HUDEP-2 (cell line): Measurements from ENCODE around the gene ST7.

Experiments used
- DNase-seq, 76 experiments: peaks; one replicate each; lab custom pipeline; 2025; ENCODE audit not compliant: unreplicated experiment in 76 of 76; lab: John Stamatoyannopoulos, UW

Gene ST7

GRCh38 chr7:117143066-117143465 is 189.8 kb downstream of the ST7 start:
- DNase-seq = no peak

GRCh38 chr7:117143580-117143979 is 190.3 kb downstream of the ST7 start:
- no peak for DNase-seq

DNA sequence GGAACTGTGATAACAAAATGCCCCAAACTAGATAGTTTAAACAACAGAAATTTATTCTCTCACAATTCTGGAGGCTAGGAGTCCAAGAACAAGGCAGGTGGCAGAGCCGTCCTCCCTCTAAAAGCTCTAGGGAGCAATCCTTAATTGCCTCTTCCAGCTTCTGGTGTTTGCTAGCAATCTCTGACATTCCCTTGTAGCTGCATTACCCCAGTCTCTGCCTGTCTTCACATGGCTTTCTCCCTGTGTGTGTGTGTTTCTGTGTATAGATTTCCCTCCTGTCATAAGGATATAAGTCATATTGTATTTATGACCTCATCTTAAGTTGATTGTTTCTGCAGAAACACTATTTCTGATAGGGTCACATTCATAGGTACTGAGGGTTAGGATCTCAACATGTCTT is 192.0 kb downstream of the ST7 start:
- DNase-seq = no peak

- DNase-seq = peak in 13 of 76 experiments; percentile 3 to 57 (median 23)
Measured at GRCh38 chr7:117146059-117146458, 192.8 kb downstream of the ST7 start.

DNA sequence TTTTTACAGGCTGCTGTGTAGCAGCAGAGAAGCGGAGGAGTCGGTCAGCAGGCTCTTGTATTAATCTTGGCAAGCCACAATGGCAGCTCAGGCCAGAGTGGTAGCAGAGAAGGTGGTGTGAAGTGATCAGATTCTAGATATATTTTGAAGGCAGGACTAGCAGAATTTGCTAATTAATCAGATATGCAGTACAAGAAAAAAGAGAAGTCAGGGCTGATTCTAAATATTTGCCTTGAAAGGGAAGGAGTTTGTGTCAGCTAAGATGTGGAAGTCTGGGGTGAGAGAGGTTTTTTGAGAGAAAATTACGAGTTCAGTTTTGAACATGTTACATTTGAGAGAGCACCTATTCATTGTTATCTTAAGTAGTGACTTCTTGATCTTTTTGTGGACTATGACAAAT is 193.2 kb downstream of the ST7 start:
- DNase-seq = peak in 32 of 76 experiments; percentile 4 to 66 (median 24)

- no peak for DNase-seq
Measured at GRCh38 chr7:117148971-117149370, 195.7 kb downstream of the ST7 start.

GRCh38 chr7:117149692-117150091 is 196.4 kb downstream of the ST7 start:
- DNase-seq = no peak

DNA sequence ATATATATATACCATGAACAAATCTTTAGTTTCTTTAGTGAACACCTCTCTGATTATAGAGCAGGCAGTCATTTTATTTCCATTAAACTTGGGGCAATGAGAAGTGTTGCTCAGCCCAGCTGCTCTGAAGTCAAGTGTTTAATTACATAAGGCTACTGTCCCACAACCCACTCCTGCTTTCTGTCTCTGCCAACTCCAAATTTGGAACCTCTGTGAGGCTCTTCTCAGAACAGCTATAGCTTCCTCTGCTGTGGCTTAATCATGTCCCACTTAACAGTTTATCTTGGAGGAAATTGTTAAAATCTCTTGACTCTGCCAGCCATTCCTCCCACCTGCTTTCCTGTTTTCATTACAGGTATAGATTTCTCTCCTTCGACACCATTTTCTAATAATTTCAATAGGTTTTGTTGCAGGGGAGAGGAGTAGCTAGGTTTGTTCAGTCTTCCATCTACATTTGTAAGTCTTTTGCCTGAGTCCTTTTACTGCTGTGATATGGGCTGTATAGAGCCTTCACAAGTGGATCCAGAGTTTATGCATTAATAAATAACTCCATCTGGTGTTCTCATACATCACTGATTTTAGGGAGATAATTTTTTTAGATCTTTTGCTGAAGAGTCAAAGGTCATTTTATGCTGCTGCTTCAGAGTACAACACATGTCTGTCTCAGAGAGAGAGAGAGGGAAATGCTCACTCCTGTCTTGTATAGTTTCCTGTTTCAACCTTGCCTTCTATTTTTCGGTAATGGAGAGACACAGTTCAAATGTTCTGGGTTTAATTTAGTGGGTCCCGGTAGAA is 199.1 kb downstream of the ST7 start:
- no peak for DNase-seq

GRCh38 chr7:117153016-117153545 is 199.8 kb downstream of the ST7 start:
- no peak for DNase-seq

- no peak for DNase-seq
Measured at GRCh38 chr7:117154721-117155120, 201.4 kb downstream of the ST7 start.

DNA sequence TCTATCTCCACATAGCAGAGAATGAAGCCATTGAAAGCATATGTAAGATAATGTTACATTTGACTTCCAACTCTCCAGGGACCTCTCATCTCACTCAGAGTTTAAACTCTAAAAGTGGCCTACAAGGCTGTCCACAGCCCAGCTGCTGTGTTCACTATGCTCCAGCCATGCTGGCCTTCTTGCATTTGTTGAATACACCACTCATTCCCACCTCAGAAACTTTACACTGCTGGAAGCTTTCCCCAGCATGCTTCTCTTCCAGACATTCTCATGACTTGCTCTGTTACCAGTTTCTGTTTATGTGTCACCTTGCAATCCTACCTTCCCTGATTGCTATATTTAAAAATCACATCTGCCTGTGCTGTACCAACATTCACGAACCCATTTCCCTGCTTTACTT is 202.4 kb downstream of the ST7 start:
- DNase-seq = no peak

- peak in 72 of 76 experiments; percentile 30 to 92 (median 73) for DNase-seq
Measured at GRCh38 chr7:117157241-117158209, 204.2 kb downstream of the ST7 start.

DNA sequence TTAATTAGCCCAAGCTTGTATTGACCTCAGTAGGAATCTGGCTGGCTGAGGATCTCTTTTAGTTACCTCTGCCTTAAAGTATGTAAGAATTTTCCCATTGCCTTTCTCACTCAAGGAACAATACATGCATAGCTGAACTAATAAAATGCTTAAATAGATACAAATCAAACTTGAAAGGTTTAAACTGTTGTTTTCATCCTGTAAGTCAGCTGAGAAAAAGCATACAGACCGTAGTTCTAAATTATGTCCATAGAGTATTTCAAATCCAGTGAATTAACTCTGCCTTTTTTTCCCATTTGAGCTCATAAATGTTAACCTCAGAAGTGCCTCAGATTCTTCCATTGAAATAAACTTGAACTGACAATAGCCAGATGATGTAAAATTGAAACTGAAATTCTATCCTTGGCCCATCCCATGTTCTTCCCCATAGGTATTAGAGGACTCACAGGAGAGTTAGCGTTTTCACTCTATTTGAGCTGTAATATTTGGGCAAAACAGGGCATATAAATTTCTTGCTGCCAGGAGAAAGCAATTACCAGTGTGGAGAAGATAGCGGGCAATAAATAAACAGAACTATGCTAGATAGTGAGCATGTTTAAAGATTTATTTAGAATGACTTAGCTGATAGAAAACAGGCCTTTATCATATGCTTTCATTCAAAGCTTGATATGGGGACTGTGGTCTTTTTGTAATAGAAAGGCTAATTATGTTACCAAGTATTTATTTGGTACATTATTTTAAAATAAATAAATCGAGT is 205.8 kb downstream of the ST7 start:
- no peak for DNase-seq

DNA sequence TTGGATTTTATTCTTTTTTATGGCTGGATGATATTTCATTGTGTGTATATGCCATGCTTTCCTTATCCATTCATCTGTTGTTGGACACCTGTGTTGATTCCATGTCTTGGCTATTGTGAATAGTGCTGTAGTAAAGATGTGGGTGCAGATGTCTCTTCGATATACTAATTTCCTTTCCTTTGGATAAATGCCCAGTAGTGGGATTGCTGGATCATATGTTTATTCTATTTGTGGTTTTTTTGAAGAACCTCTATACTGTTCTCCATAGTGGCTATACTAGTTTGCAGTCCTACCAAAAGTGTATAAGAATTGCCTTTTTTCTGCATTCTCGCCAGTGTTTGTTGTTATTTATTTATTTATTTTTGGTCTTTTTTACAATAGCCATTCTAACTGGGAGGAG is 209.8 kb downstream of the ST7 start:
- DNase-seq = no peak

DNA sequence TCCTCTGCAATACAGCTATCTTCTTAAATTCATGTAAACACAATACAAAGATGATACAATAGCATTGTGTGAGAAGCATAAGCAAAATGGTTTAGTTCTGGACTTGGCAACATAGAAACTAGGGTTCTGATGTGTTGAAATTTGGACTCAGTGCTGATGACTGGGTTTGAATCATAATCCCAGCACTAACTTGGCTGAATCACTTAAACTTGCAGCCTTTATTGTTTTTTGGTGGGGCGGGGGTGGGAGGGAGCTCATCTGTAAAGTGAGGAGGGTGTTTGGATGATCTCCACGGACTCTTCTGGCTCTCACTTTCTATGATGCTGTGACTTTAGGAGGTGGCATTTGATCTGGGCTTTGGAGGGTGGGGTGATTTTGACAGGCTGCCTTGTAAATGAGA is 211.3 kb downstream of the ST7 start:
- no peak for DNase-seq

DNA sequence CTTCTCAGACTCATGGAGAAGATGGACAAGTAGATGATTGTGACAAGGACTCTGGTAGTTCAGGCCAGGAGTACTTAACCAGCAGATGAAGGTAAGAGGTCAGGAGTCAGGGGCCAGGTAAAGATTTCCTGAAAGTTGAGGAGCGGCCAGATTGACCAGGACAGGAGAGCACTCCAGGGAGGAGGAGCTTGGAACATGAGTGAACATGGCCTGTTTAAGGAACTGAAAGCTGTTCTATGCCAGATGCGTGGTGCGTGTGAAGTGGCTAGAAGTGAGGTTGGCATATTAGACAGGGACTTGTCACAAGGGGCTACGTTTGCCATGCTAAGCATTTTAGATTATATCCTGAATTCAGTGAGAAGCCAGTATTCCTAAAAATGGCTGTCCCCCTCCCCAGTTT is 212.4 kb downstream of the ST7 start:
- DNase-seq = no peak

- DNase-seq = peak in 10 of 76 experiments; percentile 1 to 32 (median 16)
Measured at GRCh38 chr7:117169907-117170306, 216.6 kb downstream of the ST7 start.

DNA sequence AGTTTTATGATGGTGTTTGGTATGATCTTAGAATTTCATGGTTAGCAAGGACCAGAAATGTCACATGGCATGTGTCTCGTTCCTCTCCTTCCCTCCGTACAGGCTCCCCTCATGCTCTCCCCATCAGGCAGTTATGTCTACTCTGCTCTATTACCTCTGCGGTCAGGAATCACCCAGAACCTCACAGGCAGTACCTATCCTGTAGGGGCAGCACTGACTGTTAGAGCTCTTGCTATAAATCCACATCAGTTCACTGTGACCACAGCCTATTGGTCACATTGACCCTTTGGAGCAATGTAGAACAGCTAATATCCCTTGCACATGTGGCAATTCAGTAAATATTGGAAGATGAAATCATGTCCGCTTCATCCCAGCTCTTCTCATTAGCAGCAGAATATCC is 217.8 kb downstream of the ST7 start:
- DNase-seq = no peak

- no peak for DNase-seq
Measured at GRCh38 chr7:117172283-117172682, 219.0 kb downstream of the ST7 start.

DNA sequence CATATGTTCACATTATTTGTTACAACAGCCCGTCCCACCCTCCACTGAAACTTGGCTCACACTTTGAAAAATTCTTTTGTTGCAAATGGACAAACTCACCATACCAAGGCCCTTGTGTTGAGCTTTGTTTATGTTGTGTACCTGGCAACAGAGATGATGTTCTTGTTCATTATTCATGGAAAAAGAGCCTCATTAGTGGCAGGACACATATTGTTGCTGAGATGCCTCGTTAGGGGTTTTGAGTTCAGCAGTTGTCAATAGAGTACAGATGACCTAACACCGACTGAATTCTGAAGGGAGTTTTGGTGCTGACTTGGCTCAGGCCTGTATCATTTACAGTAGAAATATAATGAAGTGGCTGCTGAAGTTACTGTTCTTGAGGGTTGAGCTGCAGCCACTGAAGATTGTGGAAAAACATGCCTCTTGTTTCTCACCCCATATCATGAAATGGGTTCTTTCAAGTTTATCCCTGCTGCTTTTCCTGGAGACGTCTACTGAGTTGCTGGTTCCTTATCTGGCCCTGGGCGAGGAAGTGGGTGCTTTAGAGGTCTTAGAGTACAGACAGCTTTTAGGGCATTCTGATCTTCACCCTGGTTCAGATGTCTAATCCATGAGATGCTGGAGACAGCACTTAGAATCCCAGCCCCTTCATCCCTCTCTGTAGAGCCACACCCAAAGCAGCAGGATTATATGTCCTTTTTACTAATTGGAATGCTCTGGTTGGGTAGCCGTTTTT is 219.9 kb downstream of the ST7 start:
- no peak for DNase-seq
